Keratinocyte (primary cell): Measurements from ENCODE around the gene GDPD5. TPM values are rescaled to one million over a fixed set of nuclear protein-coding genes. Genes with fewer than 3 reads are reported as not detected.

Source experiments
- DNase-seq: peaks from one replicate; pipeline ENCODE4 v3.0.0-alpha.2; 2011; ENCODE audit warnings: low read depth, missing footprints, low spot score
- FAIRE-seq: peaks from 2 replicates; lab custom pipeline; 2011; peaks lifted over from hg19 to GRCh38; lab: Jason Lieb, UNC
- H2AFZ ChIP-seq: 2 replicates; pipeline ENCODE4 v1.6.0; 2012; ENCODE audit warnings: low read length, control low read depth, inconsistent platforms; ENCODE audit not compliant: control insufficient read depth
- H3K27ac ChIP-seq: 2 replicates; pipeline ENCODE4 v1.5.1; 2011; ENCODE audit warnings: low read length; ENCODE audit not compliant: control insufficient read depth, insufficient read depth
- H3K27me3 ChIP-seq: 3 replicates; pipeline ENCODE4 v1.6.0; 2011; ENCODE audit warnings: low read length; ENCODE audit not compliant: control insufficient read depth, insufficient read depth; ENCODE audit errors: extremely low read depth
- H3K36me3 ChIP-seq, 2 experiments: 2 replicates in 1 of 2; 3 replicates in 1 of 2; pipeline ENCODE4 v1.5.1; 2011; ENCODE audit warnings: low read length in 2 of 2, mild to moderate bottlenecking in 1 of 2; ENCODE audit not compliant: control insufficient read depth in 2 of 2, insufficient read depth in 2 of 2; ENCODE audit errors: extremely low read depth in 1 of 2
- H3K4me1 ChIP-seq: 3 replicates; pipeline ENCODE4 v1.5.1; 2011; ENCODE audit warnings: low read length; ENCODE audit not compliant: control insufficient read depth, insufficient read depth; ENCODE audit errors: extremely low read depth
- H3K4me2 ChIP-seq: 3 replicates; pipeline ENCODE4 v1.6.0; 2011; ENCODE audit warnings: low read depth, low read length; ENCODE audit not compliant: control insufficient read depth, insufficient read depth; ENCODE audit errors: extremely low read depth
- H3K4me3 ChIP-seq, 3 experiments: fragments of 200-600 bp in 1 of 3; sonication (generic) in 1 of 3; 2 replicates in 2 of 3; 3 replicates in 1 of 3; pipeline ENCODE4 v1.5.1; 2011 to 2016; ENCODE audit warnings: low read length in 3 of 3, mild to moderate bottlenecking in 3 of 3, control low read depth in 2 of 3, inconsistent platforms in 1 of 3, low read depth in 1 of 3, mixed read lengths in 1 of 3, mixed run types in 1 of 3, moderate library complexity in 1 of 3; ENCODE audit not compliant: control insufficient read depth in 2 of 3, insufficient read depth in 2 of 3; ENCODE audit errors: extremely low read depth in 1 of 3
- H3K79me2 ChIP-seq: 2 replicates; pipeline ENCODE4 v1.6.0; 2012; ENCODE audit warnings: low read length; ENCODE audit not compliant: control insufficient read depth, insufficient read depth
- H3K9ac ChIP-seq: 3 replicates; pipeline ENCODE4 v1.6.0; 2011; ENCODE audit warnings: low read length; ENCODE audit not compliant: control insufficient read depth, insufficient read depth; ENCODE audit errors: extremely low read depth
- H3K9me1 ChIP-seq: 3 replicates; pipeline ENCODE4 v1.6.0; 2011; ENCODE audit warnings: low read length; ENCODE audit not compliant: control insufficient read depth, insufficient read depth; ENCODE audit errors: extremely low read depth
- H3K9me3 ChIP-seq: 2 replicates; pipeline ENCODE4 v1.5.1; 2012; ENCODE audit warnings: low read depth, low read length; ENCODE audit not compliant: control insufficient read depth
- H4K20me1 ChIP-seq: 3 replicates; pipeline ENCODE4 v1.6.0; 2011; ENCODE audit warnings: low read length; ENCODE audit not compliant: control insufficient read depth, insufficient read depth; ENCODE audit errors: extremely low read depth
- CTCF ChIP-seq, 3 experiments: IDR thresholded peaks in 1 of 3; conservative IDR thresholded peaks in 1 of 3; optimal IDR thresholded peaks in 1 of 3; 2 replicates in 2 of 3; 3 replicates in 1 of 3; pipeline versions ENCODE3 to v1.5.1; 2011; ENCODE audit warnings: low read length in 3 of 3, mild to moderate bottlenecking in 3 of 3, moderate library complexity in 2 of 3, control low read depth in 1 of 3, inconsistent platforms in 1 of 3; ENCODE audit not compliant: insufficient read depth in 2 of 3; ENCODE audit errors: extremely low read depth in 1 of 3
- EZH2 ChIP-seq: IDR thresholded peaks from one replicate; pipeline ENCODE4 v1.6.1; 2012; ENCODE audit warnings: inconsistent platforms, mild to moderate bottlenecking, low read length, moderate library complexity
- dilution Hi-C: fragments of 300-500 bp; cut with MboI; formaldehyde crosslinking; loops from one replicate; pipeline ENCODE4 v1.7.0; 2020; ENCODE audit warnings: low sequenced_read_pairs; ENCODE audit not compliant: extremely low pct_ligation_motif_present
- polyA plus RNA-seq, 5 experiments: library from polyadenylated mRNA; depleted of rRNA in 3 of 5; stranded (reverse) in 3 of 5; stranded (forward) in 1 of 5; unstranded in 1 of 5; fragments of >200 nt; gene quantifications; 1 replicate in 1 of 5; 2 replicates in 3 of 5; 3 replicates in 1 of 5; pipeline versions ENCODE4 v1.2.1 to v1.2.3, GENCODE V29; 2011 to 2012; ENCODE audit warnings: missing spikeins in 2 of 5, low read depth in 1 of 5, low replicate concordance in 1 of 5

GDPD5 gene
- polyA plus RNA-seq, 1 donor (not counting 4 experiments of a cell fraction or from before 2014, with no cell fraction given) = 2.1 TPM

DNA sequence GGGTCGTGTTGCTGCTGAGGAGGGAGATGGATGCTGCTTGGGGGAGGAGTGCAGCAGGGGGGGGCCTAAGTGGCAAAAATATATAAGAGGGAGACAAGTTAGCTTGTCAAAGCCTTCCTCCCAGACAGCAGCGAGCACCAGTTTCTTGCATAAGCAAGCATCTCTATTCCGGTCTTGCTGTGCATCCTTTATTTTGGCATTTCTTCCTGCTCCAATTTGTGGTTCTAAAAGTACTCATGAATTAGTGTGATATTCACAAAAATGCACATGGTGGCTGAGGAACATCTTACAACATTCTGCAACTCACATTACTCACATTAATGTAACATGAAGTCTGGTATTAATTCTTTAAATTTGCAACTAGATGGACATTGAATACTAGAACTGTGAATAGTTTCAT, 32.1 kb downstream of the GDPD5 start:
- Histone ChIP-seq H2AFZ (no peak overlapping the region), H3K4me3 (no peak overlapping the region), H3K79me2 (no peaks in the 10 kb centered on the region), H3K9me3 (no peaks in the 10 kb centered on the region), H3K27ac (no peak overlapping the region), H3K9ac (no peak overlapping the region), H3K27me3 (no peaks in the 10 kb centered on the region), H3K4me1 (peaks cover 18% of the 10 kb centered on the region), H3K9me1 (no peaks in the 10 kb centered on the region), H4K20me1 (no peaks in the 10 kb centered on the region), H3K36me3 (no peaks in the 10 kb centered on the region), H3K4me2 (no peak overlapping the region)
- no peak for FAIRE-seq
- DNase-seq = no peak
- dilution Hi-C loops = no loop called here
- TF ChIP-seq EZH2 (no peak), CTCF (optimal IDR thresholded peaks at IDR 0.05 in 1 of 3, IDR thresholded peaks at IDR 0.05 in 1 of 3, conservative IDR thresholded peaks at IDR 0.05 in 1 of 3; ENCODE audit: extremely low read depth in 1 of 3, insufficient read depth in 2 of 3, low read length in 3 of 3) (no peak)

DNA sequence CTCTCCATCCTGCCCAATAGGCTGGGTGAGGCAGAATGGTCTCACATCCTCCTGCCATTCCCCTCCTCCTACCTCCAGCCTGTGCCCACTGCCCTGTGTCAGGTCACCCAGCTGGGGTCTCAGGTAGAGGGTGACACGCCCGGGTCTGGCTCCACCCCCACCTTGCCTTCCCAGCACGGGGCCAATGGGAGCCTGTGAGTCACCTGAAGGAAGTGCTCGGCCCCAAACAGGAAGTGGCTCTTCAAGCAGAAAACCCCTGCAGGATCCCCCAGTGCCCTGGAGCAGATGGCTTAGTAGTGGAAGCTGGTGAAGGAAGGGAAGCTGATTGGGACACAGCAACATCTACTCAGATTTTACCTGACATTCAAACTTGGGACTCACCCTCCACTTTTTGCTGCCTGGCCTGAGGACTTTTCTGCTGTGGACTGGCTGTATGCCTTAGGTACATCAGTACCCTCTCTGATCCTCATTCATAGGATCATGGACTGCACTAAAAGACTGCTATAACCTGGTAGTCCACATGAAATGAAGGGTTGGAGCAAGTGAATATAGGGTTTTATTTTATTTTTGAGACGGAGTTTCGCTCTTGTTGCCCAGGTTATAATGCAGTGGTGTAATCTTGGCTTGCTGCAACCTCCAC, 33.4 kb downstream of the GDPD5 start:
- H3K79me2 ChIP-seq = no peaks in the 10 kb centered on the region
- H4K20me1 ChIP-seq = no peaks in the 10 kb centered on the region
- H3K9ac ChIP-seq = no peak overlapping the region
- no peaks in the 10 kb centered on the region for H3K36me3 ChIP-seq
- peak overlapping the region; percentile 1 for H3K4me2 ChIP-seq
- DNase-seq = no peak
- no peak overlapping the region for H3K4me3 ChIP-seq
- H3K27me3 ChIP-seq = no peaks in the 10 kb centered on the region
- dilution Hi-C loops = no loop called here
- no peaks in the 10 kb centered on the region for H3K9me1 ChIP-seq
- no peaks in the 10 kb centered on the region for H3K9me3 ChIP-seq
- FAIRE-seq = no peak
- no peak overlapping the region for H3K27ac ChIP-seq
- H3K4me1 ChIP-seq = peaks cover 16% of the 10 kb centered on the region
- peak overlapping the region; percentile 17 for H2AFZ ChIP-seq
- TF ChIP-seq EZH2 (no peak), CTCF (optimal IDR thresholded peaks at IDR 0.05 in 1 of 3, IDR thresholded peaks at IDR 0.05 in 1 of 3, conservative IDR thresholded peaks at IDR 0.05 in 1 of 3; ENCODE audit: extremely low read depth in 1 of 3, insufficient read depth in 2 of 3, low read length in 3 of 3) (no peak)
